NCI-H524 (cell line): ENCODE data around the gene PHF12.
"Not testable (repeated sequence)": the region's sequence is repeated elsewhere in the genome, so short reads cannot be mapped to it uniquely, and the experiment has no call there.

Source experiments
- DNase-seq, 2 experiments: peaks; one replicate each; lab custom pipeline; 2025; lab: John Stamatoyannopoulos, UW

PHF12 gene

GRCh38 chr17:28953444-28954118 is 2.3 kb upstream of the PHF12 start:
- peak; percentile 63 to 86 for DNase-seq

- peak; percentile 100 for DNase-seq
Observed at GRCh38 chr17:28951991-28952975, 965 bp upstream of the PHF12 start.

- DNase-seq: peak; percentile 67 to 75
Observed at GRCh38 chr17:28950752-28951427, 428 bp downstream of the PHF12 start.

- DNase-seq: peak; percentile 74 to 81
Observed at GRCh38 chr17:28950017-28950751, 1.1 kb downstream of the PHF12 start.

GRCh38 chr17:28949185-28950016 is 1.9 kb downstream of the PHF12 start:
- DNase-seq: peak; percentile 54 to 63

- DNase-seq: no peak
Observed at GRCh38 chr17:28948873-28949184, 2.5 kb downstream of the PHF12 start.

GRCh38 chr17:28948342-28948741 is 3.0 kb downstream of the PHF12 start:
- no peak for DNase-seq

GRCh38 chr17:28947639-28948038 is 3.7 kb downstream of the PHF12 start:
- no peak for DNase-seq

GRCh38 chr17:28946239-28946638 is 5.1 kb downstream of the PHF12 start:
- no peak for DNase-seq

GRCh38 chr17:28944862-28945741 is 6.2 kb downstream of the PHF12 start:
- no peak for DNase-seq

GRCh38 chr17:28944343-28944742 is 7.0 kb downstream of the PHF12 start:
- DNase-seq: no peak

GRCh38 chr17:28942925-28943324 is 8.4 kb downstream of the PHF12 start:
- no peak for DNase-seq

- DNase-seq: no peak
Observed at GRCh38 chr17:28941251-28941650, 10.1 kb downstream of the PHF12 start.

GRCh38 chr17:28940675-28941074 is 10.6 kb downstream of the PHF12 start:
- peak in 1 of 2 experiments; percentile 46 for DNase-seq

GRCh38 chr17:28940142-28940541 is 11.2 kb downstream of the PHF12 start:
- no peak for DNase-seq

GRCh38 chr17:28938552-28938951 is 12.8 kb downstream of the PHF12 start:
- DNase-seq: no peak

GRCh38 chr17:28937044-28937729 is 14.1 kb downstream of the PHF12 start:
- DNase-seq: no peak

GRCh38 chr17:28935744-28936460 is 15.4 kb downstream of the PHF12 start:
- DNase-seq: no peak

GRCh38 chr17:28934508-28934907 is 16.8 kb downstream of the PHF12 start:
- DNase-seq: not testable (repeated sequence)
